Non-pigmented ciliary epithelial cell (primary cell): Measurements from ENCODE around the gene SPATS2L.

Experiments
- DNase-seq: peaks from one replicate; pipeline ENCODE4 v3.0.0-alpha.2; 2010; ENCODE audit warnings: low read depth

Gene SPATS2L

GRCh38 chr2:200498402-200499162 lies 192.1 kb downstream of the SPATS2L start:
- DNase-seq, result no peak

GRCh38 chr2:200502196-200502595 lies 195.7 kb downstream of the SPATS2L start:
- no peak for DNase-seq

GRCh38 chr2:200506679-200507078 lies 200.2 kb downstream of the SPATS2L start:
- DNase-seq, result no peak

GRCh38 chr2:200507179-200507578 lies 200.7 kb downstream of the SPATS2L start:
- no peak for DNase-seq

GRCh38 chr2:200509235-200509611 lies 202.7 kb downstream of the SPATS2L start:
- DNase-seq, result no peak

GRCh38 chr2:200509612-200510433 lies 203.3 kb downstream of the SPATS2L start, which contains the start of gene KCTD18:
Gene KCTD18 (minus strand): TSS chr2:200510068. CDS start chr2:200507016, 3,052 bp downstream.
- no peak for DNase-seq

- no peak for DNase-seq
Measured at GRCh38 chr2:200515155-200515554, 208.7 kb downstream of the SPATS2L start.

GRCh38 chr2:200523158-200523557 lies 216.7 kb downstream of the SPATS2L start:
- DNase-seq, result no peak

- DNase-seq, result no peak
Measured at GRCh38 chr2:200523604-200524003, 217.1 kb downstream of the SPATS2L start.

GRCh38 chr2:200525066-200525465 lies 218.6 kb downstream of the SPATS2L start:
- no peak for DNase-seq

- no peak for DNase-seq
Measured at GRCh38 chr2:200525551-200525881, 219.0 kb downstream of the SPATS2L start.

- peak; percentile 68 for DNase-seq
Measured at GRCh38 chr2:200525882-200526651, 219.6 kb downstream of the SPATS2L start, which contains the start of gene SGO2. Gene SGO2 (plus strand): TSS chr2:200526207. CDS start chr2:200532976, 6,769 bp downstream.

GRCh38 chr2:200528228-200528627 lies 221.7 kb downstream of the SPATS2L start:
- no peak for DNase-seq
